Lower lobe of right lung (tissue), 2 donors: Measurements from ENCODE around the gene TAPBP. TPM values are rescaled to one million over a fixed set of nuclear protein-coding genes. Genes with fewer than 3 reads are reported as not detected.
A peak's percentile ranks its signal among the peaks of the same experiment; 100 is the strongest.

Experiments used
- ATAC-seq, 2 donors: fragments of 200-7000 bp; cut with Tn5 transposase; one replicate each; pipeline ENCODE4 v1.9.1; 2020 to 2022; ENCODE audit warnings: mild to moderate bottlenecking in 2 of 2, moderate library complexity in 2 of 2
- DNase-seq: peaks from one replicate; pipeline ENCODE4 v3.0.0-alpha.2; 2020
- H3K27ac ChIP-seq: fragments of 200-600 bp; one replicate; pipeline ENCODE4 v1.8.0; 2022
- H3K27me3 ChIP-seq: fragments of 200-600 bp; one replicate; pipeline ENCODE4 v1.8.0; 2022; ENCODE audit warnings: low read depth
- H3K36me3 ChIP-seq: fragments of 200-600 bp; one replicate; pipeline ENCODE4 v1.8.0; 2022; ENCODE audit warnings: mild to moderate bottlenecking
- H3K4me1 ChIP-seq: fragments of 200-600 bp; one replicate; pipeline ENCODE4 v1.8.0; 2022
- H3K4me3 ChIP-seq: fragments of 200-600 bp; one replicate; pipeline ENCODE4 v1.8.0; 2022; ENCODE audit warnings: mild to moderate bottlenecking
- H3K9me3 ChIP-seq: fragments of 200-600 bp; one replicate; pipeline ENCODE4 v1.8.0; 2022
- intact Hi-C: fragments of 100-400 bp; cut with DNase I; formaldehyde crosslinking; loops from one replicate; pipeline ENCODE4 v1.11.0; 2022
- total RNA-seq: library from RNA; stranded (reverse); fragmentation: NEBNext Ultra II Directional; extraction: Animal tissue kit (Norgen Biotek cat#: 25700); gene quantifications from one replicate; pipeline ENCODE4 v1.2.1, GENCODE V29; 2021
- TF ChIP-seq, protein P1 (sequence below): fragments of 200-600 bp; IDR thresholded peaks from one replicate; pipeline ENCODE4 v1.8.0; 2022; ENCODE audit warnings: antibody characterized with exemption, mild to moderate bottlenecking
- donor health status: DM: no; HTN: yes; CAD: no; lungs with severe emphysema.

TAPBP gene
- total RNA-seq, 1 donor from 2014 or later, result 206 TPM

DNA sequence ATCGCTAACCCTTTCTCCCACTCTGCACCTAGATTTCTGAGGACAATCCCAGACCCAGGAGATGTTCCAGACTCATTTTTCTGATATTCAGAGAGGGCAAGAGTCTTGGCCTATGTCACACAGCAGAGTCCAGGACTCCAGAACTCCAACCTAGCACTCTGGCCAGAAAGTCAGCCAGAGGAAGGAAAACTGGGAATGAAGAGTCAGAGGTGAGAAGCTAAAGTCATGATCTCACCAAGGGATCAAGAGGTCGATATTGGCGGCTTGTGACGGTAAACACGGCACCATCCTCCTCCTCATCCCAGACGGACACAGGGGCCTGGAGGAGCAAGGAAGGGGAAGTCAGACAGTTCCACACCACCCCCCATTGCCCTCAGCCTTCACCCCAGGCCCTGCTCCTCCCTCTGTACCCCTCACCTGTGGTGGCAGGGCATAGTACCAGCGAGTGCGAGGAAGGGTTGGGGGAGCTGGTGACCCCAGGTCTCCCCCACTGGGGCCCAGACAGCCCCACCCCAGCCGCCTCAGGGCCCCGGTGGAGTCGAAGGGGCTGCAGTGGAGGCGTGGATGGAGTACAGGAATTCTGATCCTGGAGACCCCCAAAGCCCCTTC lies 17.0 kb downstream of the TAPBP start:
- intact Hi-C loops, result no loop called here
- no peaks in the 10 kb centered on the region for H3K9me3 ChIP-seq
- ATAC-seq (no peak), DNase-seq (no peak)
- peaks cover 38% of the 10 kb centered on the region for H3K4me1 ChIP-seq
- TF ChIP-seq, protein P1, sequence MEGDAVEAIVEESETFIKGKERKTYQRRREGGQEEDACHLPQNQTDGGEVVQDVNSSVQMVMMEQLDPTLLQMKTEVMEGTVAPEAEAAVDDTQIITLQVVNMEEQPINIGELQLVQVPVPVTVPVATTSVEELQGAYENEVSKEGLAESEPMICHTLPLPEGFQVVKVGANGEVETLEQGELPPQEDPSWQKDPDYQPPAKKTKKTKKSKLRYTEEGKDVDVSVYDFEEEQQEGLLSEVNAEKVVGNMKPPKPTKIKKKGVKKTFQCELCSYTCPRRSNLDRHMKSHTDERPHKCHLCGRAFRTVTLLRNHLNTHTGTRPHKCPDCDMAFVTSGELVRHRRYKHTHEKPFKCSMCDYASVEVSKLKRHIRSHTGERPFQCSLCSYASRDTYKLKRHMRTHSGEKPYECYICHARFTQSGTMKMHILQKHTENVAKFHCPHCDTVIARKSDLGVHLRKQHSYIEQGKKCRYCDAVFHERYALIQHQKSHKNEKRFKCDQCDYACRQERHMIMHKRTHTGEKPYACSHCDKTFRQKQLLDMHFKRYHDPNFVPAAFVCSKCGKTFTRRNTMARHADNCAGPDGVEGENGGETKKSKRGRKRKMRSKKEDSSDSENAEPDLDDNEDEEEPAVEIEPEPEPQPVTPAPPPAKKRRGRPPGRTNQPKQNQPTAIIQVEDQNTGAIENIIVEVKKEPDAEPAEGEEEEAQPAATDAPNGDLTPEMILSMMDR, result no peak
- no peaks in the 10 kb centered on the region for H3K27me3 ChIP-seq
- H3K4me3 ChIP-seq, result peak overlapping the region; percentile 70
- peak overlapping the region; percentile 90 for H3K27ac ChIP-seq
- peaks cover 55% of the 10 kb centered on the region for H3K36me3 ChIP-seq

DNA sequence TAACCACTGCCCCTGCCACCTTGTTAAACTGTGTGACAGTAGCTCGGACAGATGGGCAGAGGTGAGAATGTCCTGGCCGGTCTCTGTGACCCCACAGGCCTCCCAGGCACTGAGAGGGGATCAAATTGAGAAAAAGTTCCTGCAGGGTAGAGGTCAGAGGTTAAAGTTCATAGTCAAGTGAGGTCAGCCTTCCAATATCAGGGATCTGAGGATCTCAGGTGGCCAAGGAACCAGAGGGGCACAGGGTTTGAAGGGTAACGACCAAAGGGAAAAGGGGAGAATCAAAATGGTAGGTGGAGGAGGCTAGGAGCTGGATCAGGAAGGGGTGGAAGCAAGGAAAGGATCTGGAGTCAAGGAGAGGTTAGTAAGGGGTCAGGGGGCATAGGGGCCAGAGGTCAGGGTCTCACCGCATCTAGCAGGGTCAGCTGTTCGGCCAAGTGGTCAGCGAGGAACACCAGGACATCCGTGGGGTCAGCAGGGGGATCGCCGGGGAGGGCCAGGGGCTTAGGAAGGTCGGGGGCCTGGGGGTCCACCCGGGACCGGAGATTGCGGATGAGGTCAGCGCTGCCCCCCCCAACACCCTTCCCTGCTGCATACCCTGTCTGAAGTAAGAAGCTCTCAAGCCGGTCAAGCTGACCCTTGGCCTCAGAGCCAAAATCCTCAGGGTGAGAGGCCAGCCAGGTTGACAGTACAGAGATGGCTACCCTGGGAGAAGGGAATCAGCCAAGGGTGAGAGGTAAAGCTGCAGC lies 18.1 kb downstream of the TAPBP start:
- Histone ChIP-seq H3K4me1 (peaks cover 30% of the 10 kb centered on the region), H3K4me3 (no peak overlapping the region), H3K36me3 (peaks cover 61% of the 10 kb centered on the region), H3K27ac (no peak overlapping the region), H3K9me3 (no peaks in the 10 kb centered on the region), H3K27me3 (no peaks in the 10 kb centered on the region)
- TF ChIP-seq, protein P1, result no peak
- intact Hi-C loops, result no loop called here
- DNase-seq, result no peak
- no peak for ATAC-seq

DNA sequence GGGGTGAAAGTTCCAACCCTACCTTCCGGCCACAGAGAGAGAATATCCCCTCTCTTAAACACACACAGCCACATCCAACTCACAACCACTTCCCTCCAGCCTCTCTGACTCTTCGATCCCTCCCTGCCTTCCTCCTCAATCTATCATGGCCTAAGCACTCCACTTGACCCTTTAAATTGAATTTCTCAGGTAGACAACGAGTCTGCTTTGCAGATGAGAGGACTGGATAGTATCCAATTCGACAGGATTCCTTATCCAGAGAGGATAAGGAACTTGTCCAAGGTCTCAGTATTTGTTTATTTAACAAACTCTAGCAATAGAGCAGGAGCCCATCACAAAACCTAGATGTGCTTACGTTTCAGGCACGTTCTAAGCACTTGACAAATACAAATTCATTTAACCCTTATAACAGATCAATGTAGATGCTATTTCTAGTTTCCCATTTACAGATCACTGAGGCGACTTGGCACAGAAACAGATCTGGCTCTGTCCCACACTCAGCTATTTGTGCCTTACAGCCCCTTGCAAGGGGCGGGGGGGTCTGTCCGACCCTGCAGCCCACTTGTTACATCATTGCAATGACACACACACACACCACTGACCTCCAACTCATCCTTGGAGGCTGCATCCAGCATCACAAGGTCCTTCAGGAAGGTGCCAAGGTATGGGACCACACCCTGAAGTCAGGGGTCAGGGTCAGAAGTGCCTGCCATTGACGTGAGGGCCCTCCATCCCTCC lies 19.6 kb downstream of the TAPBP start:
- intact Hi-C loops, result no loop called here
- Histone ChIP-seq H3K27ac (no peak overlapping the region), H3K4me1 (peaks cover 32% of the 10 kb centered on the region)

DNA sequence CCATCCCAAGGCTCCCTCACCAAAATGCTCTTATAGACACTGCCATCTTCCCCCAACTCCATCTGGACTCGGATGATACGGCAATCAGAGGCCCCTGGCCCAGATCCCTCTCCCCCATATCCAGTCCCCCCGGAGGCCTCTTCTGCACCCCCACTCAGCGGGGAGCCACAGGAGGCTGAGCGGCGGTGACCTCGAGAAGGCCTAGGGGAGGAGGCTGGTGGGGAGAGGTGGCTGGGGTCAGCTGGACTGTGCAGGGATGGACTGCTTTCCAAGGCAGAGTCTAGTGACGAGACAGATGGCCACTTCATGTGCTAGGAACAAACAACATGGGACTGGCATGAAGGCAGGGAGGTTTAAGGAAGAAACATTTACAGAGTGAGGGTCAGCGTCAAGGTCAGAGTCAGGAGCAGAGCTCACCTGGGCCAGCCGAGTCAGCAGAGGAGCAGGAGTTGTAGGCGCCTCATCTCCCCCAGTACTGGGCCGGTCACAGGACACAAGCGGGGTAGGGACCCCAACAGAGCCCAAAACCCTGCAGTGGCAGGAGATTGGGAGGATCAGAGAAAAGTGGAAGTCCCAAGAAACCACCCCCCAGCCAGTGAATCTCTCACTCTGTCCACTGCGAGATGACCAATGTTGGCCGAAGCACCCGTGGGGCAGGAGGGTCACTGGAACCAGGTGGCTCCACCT lies 20.7 kb downstream of the TAPBP start:
- H3K27me3 ChIP-seq, result no peaks in the 10 kb centered on the region
- H3K4me1 ChIP-seq, result peaks cover 37% of the 10 kb centered on the region
- intact Hi-C loops, result no loop called here
- TF ChIP-seq, protein P1, result no peak
- no peak overlapping the region for H3K4me3 ChIP-seq
- H3K27ac ChIP-seq, result no peak overlapping the region
- no peak for DNase-seq
- peaks cover 64% of the 10 kb centered on the region for H3K36me3 ChIP-seq
- no peak for ATAC-seq
- no peaks in the 10 kb centered on the region for H3K9me3 ChIP-seq

More for the DNA sequence above, 19.6 kb downstream of the TAPBP start:
- DNase-seq (no peak), ATAC-seq (no peak)
- H3K27me3 ChIP-seq, result no peaks in the 10 kb centered on the region
- H3K9me3 ChIP-seq, result no peaks in the 10 kb centered on the region
- peaks cover 64% of the 10 kb centered on the region for H3K36me3 ChIP-seq
- no peak overlapping the region for H3K4me3 ChIP-seq
- TF ChIP-seq, protein P1, result no peak

DNA sequence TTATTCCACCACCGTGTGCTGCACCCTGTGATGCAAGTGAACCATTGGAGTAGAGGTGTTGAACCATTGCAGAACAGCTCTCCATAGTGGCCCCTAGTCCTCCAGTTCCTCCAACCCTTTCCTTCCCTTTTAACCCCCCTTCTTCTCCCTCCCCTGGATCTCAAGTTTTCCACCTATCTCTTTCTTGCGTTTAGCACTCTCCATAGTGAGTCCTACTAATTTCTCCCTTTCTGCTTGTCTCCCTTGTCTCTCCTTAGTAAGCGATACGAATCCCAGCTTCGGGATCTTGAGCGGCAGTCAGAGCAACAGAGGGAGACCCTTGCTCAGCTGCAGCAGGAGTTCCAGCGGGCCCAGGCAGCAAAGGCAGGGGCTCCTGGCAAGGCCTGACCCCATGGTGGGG lies 23.4 kb downstream of the TAPBP start:
- DNase-seq, result no peak
- H3K9me3 ChIP-seq, result no peaks in the 10 kb centered on the region
- TF ChIP-seq, protein P1, result no peak
- intact Hi-C loops, result no loop called here
- H3K36me3 ChIP-seq, result peaks cover 74% of the 10 kb centered on the region
- H3K27ac ChIP-seq, result no peak overlapping the region
- H3K4me1 ChIP-seq, result peaks cover 25% of the 10 kb centered on the region
- H3K4me3 ChIP-seq, result peak overlapping the region; percentile 76
- no peak for ATAC-seq
- H3K27me3 ChIP-seq, result no peaks in the 10 kb centered on the region
